Measurements from ENCODE around the gene MRRF. TPM values are rescaled to one million over a fixed set of nuclear protein-coding genes. Genes with fewer than 3 reads are reported as not detected.
"Not testable (repeated sequence)": the region's sequence is repeated elsewhere in the genome, so short reads cannot be mapped to it uniquely, and the experiment has no call there.

The MRRF gene
- total and polyA plus RNA-seq, 3 donors from 2014 or later: 45.5 to 63.4 (median 54.1) TPM

- no peaks in the 10 kb centered on the region for H3K36me3 ChIP-seq (ENCODE audit: low read depth, missing control alignments)
- H3K4me3 ChIP-seq: no peak overlapping the region
- H3K4me1 ChIP-seq: no peaks in the 10 kb centered on the region
- intact Hi-C loops (cut with DNase I; ENCODE audit: low total_unique reads): no loop called here
- H3K9me3 ChIP-seq: no peaks in the 10 kb centered on the region
- WGBS, 2 donors: 73 to 79% methylated on average over 2 of the region's 2 CpGs
- no peak overlapping the region for H3K27ac ChIP-seq
- TF ChIP-seq POLR2A (IDR thresholded peaks at IDR 0.05) (no peak), CTCF (IDR thresholded peaks at IDR 0.05) (no peak)
- no peaks in the 10 kb centered on the region for H3K27me3 ChIP-seq
- DNase-seq: no peak
Observed at GRCh38 chr9:122315534-122315933, 50.9 kb downstream of the MRRF start.

- no peaks in the 10 kb centered on the region for H3K36me3 ChIP-seq (ENCODE audit: low read depth, missing control alignments)
- intact Hi-C loops (cut with DNase I; ENCODE audit: low total_unique reads): no loop called here
- H3K27ac ChIP-seq: no peak overlapping the region
- no peaks in the 10 kb centered on the region for H3K9me3 ChIP-seq
- no peaks in the 10 kb centered on the region for H3K4me1 ChIP-seq
- 86 to 89% methylated on average over 3 of the region's 3 CpGs for WGBS, 2 donors
- H3K27me3 ChIP-seq: no peaks in the 10 kb centered on the region
- TF ChIP-seq CTCF (IDR thresholded peaks at IDR 0.05) (no peak), POLR2A (IDR thresholded peaks at IDR 0.05) (no peak)
- H3K4me3 ChIP-seq: no peak overlapping the region
- DNase-seq: no peak
Observed at GRCh38 chr9:122318284-122318683, 53.6 kb downstream of the MRRF start.

- Histone ChIP-seq H3K4me1 (no peaks in the 10 kb centered on the region), H3K27me3 (no peaks in the 10 kb centered on the region), H3K4me3 (no peak overlapping the region), H3K36me3 (ENCODE audit: low read depth, missing control alignments) (no peaks in the 10 kb centered on the region), H3K9me3 (no peaks in the 10 kb centered on the region), H3K27ac (no peak overlapping the region)
- WGBS, 2 donors: 84 to 86% methylated on average over 1 of the region's 1 CpG
- intact Hi-C loops (cut with DNase I; ENCODE audit: low total_unique reads): no loop called here
- TF ChIP-seq POLR2A (IDR thresholded peaks at IDR 0.05): no peak
- no peak for DNase-seq
Observed at GRCh38 chr9:122320413-122320881, 55.8 kb downstream of the MRRF start.

- H3K27me3 ChIP-seq: no peaks in the 10 kb centered on the region
- WGBS, 2 donors: 95 to 100% methylated on average over 2 of the region's 2 CpGs
- intact Hi-C loops (cut with DNase I; ENCODE audit: low total_unique reads): no loop called here
- TF ChIP-seq POLR2A (IDR thresholded peaks at IDR 0.05) (no peak), CTCF (IDR thresholded peaks at IDR 0.05) (no peak)
- H3K4me3 ChIP-seq: no peak overlapping the region
- no peaks in the 10 kb centered on the region for H3K4me1 ChIP-seq
- H3K9me3 ChIP-seq: no peaks in the 10 kb centered on the region
- no peak overlapping the region for H3K27ac ChIP-seq
- H3K36me3 ChIP-seq (ENCODE audit: low read depth, missing control alignments): no peaks in the 10 kb centered on the region
- DNase-seq: no peak
Observed at GRCh38 chr9:122322553-122322952, 57.9 kb downstream of the MRRF start.

GRCh38 chr9:122324665-122325064 is 60.0 kb downstream of the MRRF start:
- H3K27me3 ChIP-seq; H3K27ac ChIP-seq; H3K9me3 ChIP-seq; intact Hi-C loops (cut with DNase I; ENCODE audit: low total_unique reads); H3K4me1 ChIP-seq; DNase-seq; H3K36me3 ChIP-seq (ENCODE audit: low read depth, missing control alignments); H3K4me3 ChIP-seq: not testable (repeated sequence)
- 87 to 94% methylated on average over 1 of the region's 1 CpG for WGBS, 2 donors

GRCh38 chr9:122325124-122325523 is 60.4 kb downstream of the MRRF start:
- H3K4me3 ChIP-seq: no peak overlapping the region
- intact Hi-C loops (cut with DNase I; ENCODE audit: low total_unique reads): no loop called here
- no peaks in the 10 kb centered on the region for H3K9me3 ChIP-seq
- no peaks in the 10 kb centered on the region for H3K27me3 ChIP-seq
- DNase-seq: no peak
- no peaks in the 10 kb centered on the region for H3K36me3 ChIP-seq (ENCODE audit: low read depth, missing control alignments)
- no peak overlapping the region for H3K27ac ChIP-seq
- WGBS, 2 donors: 63 to 75% methylated on average over 1 of the region's 1 CpG
- H3K4me1 ChIP-seq: no peaks in the 10 kb centered on the region
- TF ChIP-seq POLR2A (IDR thresholded peaks at IDR 0.05): no peak
- no peak for TF ChIP-seq CTCF (IDR thresholded peaks at IDR 0.05)
